IMR-90 (cell line): ENCODE measurements around the gene ASIC2. TPM values are rescaled to one million over a fixed set of nuclear protein-coding genes. Genes with fewer than 3 reads are reported as not detected.
A peak's percentile ranks its signal among the peaks of the same experiment; 100 is the strongest.

Source experiments
- ATAC-seq: fragments of 200-7000 bp; cut with Tn5 transposase; 2 replicates; pipeline ENCODE4 v1.9.1; 2020; ENCODE audit warnings: low read depth, mild to moderate bottlenecking, moderate library complexity
- BruUV-seq: library from RNA; stranded (reverse); fragments of 400-500 nt; replicated peaks from 2 replicates; lab custom pipeline; 2021; lab: Mats Ljungman, UMichigan
- CTCF ChIA-PET: fragments of 300-600 bp; formaldehyde crosslinking; extraction: SDS; loops from one replicate; lab custom pipeline; 2021; ENCODE audit warnings: antibody characterized with exemption; lab: Yijun Ruan, JAX
- POLR2A ChIA-PET: fragments of 300-600 bp; sonication (Branson Sonifier 250); formaldehyde crosslinking; loops from one replicate; lab custom pipeline; 2022; ENCODE audit warnings: antibody characterized with exemption; ENCODE audit not compliant: unreplicated experiment; lab: Charles Lee
- DNase-seq: peaks from one replicate; pipeline ENCODE4 v3.0.0; 2013
- H2AFZ ChIP-seq: replicated peaks from 2 replicates; pipeline ENCODE3; 2013; ENCODE audit warnings: low read length, mild to moderate bottlenecking; ENCODE audit not compliant: poor library complexity
- H2AK5ac ChIP-seq: 2 replicates; pipeline ENCODE4 v1.6.1; 2013; ENCODE audit warnings: low read depth, low read length, inconsistent platforms
- H2AK9ac ChIP-seq: replicated peaks from 2 replicates; pipeline ENCODE3; 2013; ENCODE audit warnings: mild to moderate bottlenecking, low read depth, low read length, moderate library complexity; ENCODE audit not compliant: poor library complexity
- H2BK120ac ChIP-seq: 2 replicates; pipeline ENCODE4 v1.6.1; 2013; ENCODE audit warnings: low read depth, low read length, inconsistent platforms
- H2BK15ac ChIP-seq: 3 replicates; pipeline ENCODE4 v1.6.1; 2013; ENCODE audit warnings: low read depth, low read length, inconsistent platforms
- H2BK20ac ChIP-seq: 2 replicates; pipeline ENCODE4 v1.6.1; 2013; ENCODE audit warnings: low read depth, mild to moderate bottlenecking, inconsistent platforms, low read length, moderate library complexity
- H2BK5ac ChIP-seq: 2 replicates; pipeline ENCODE4 v1.6.1; 2013; ENCODE audit warnings: mild to moderate bottlenecking, low read depth, low read length, inconsistent platforms; ENCODE audit not compliant: poor library complexity, severe bottlenecking
- H3K14ac ChIP-seq: replicated peaks from 2 replicates; pipeline ENCODE4 v1.6.1; 2013; ENCODE audit warnings: low read depth, low read length, inconsistent platforms
- H3K18ac ChIP-seq: 2 replicates; pipeline ENCODE4 v1.6.1; 2013; ENCODE audit warnings: low read depth, low read length, control low read depth
- H3K23ac ChIP-seq: 2 replicates; pipeline ENCODE4 v1.6.1; 2013; ENCODE audit warnings: low read depth, low read length, inconsistent platforms
- H3K27ac ChIP-seq: 2 replicates; pipeline ENCODE4 v1.5.1; 2013; ENCODE audit warnings: mild to moderate bottlenecking, control low read depth, low read length; ENCODE audit not compliant: insufficient read depth
- H3K27me3 ChIP-seq: 2 replicates; pipeline ENCODE4 v1.6.1; 2013; ENCODE audit warnings: low read length; ENCODE audit not compliant: control insufficient read depth, insufficient read depth
- H3K36me3 ChIP-seq: 2 replicates; pipeline ENCODE4 v1.6.1; 2013; ENCODE audit warnings: low read length, mixed read lengths; ENCODE audit not compliant: control insufficient read depth, insufficient read depth
- H3K4ac ChIP-seq: 2 replicates; pipeline ENCODE4 v1.6.1; 2013; ENCODE audit warnings: low read depth, low read length, inconsistent platforms
- H3K4me1 ChIP-seq: 2 replicates; pipeline ENCODE4 v1.6.1; 2013; ENCODE audit warnings: low read length, mixed read lengths; ENCODE audit not compliant: control insufficient read depth, insufficient read depth
- H3K4me2 ChIP-seq: 2 replicates; pipeline ENCODE4 v1.6.1; 2013; ENCODE audit warnings: low read depth, mild to moderate bottlenecking, control low read depth, low read length, moderate library complexity
- H3K4me3 ChIP-seq: 2 replicates; pipeline ENCODE4 v1.5.1; 2013; ENCODE audit warnings: low read depth, mild to moderate bottlenecking, control low read depth, low read length, moderate library complexity; ENCODE audit not compliant: insufficient read depth
- H3K56ac ChIP-seq: 2 replicates; pipeline ENCODE4 v1.6.1; 2013; ENCODE audit warnings: low read length, inconsistent platforms; ENCODE audit not compliant: insufficient read depth; ENCODE audit errors: extremely low read depth
- H3K79me1 ChIP-seq, 2 experiments: 2 replicates each; pipeline ENCODE4 v1.6.1; 2013; ENCODE audit warnings: low read length in 2 of 2, inconsistent platforms in 1 of 2, low read depth in 1 of 2
- H3K9ac ChIP-seq: 2 replicates; pipeline ENCODE4 v1.6.1; 2013; ENCODE audit warnings: low read depth, low read length, control low read depth
- H3K9me1 ChIP-seq: 2 replicates; pipeline ENCODE4 v1.6.1; 2013; ENCODE audit warnings: low read length, inconsistent platforms; ENCODE audit not compliant: insufficient read depth
- H3K9me3 ChIP-seq: 2 replicates; pipeline ENCODE4 v1.6.1; 2013; ENCODE audit warnings: low read length; ENCODE audit not compliant: control insufficient read depth, insufficient read depth
- H4K20me1 ChIP-seq: 2 replicates; pipeline ENCODE4 v1.6.1; 2013; ENCODE audit warnings: low read length, inconsistent platforms; ENCODE audit not compliant: insufficient read depth
- H4K5ac ChIP-seq: 2 replicates; pipeline ENCODE4 v1.6.1; 2013; ENCODE audit warnings: mild to moderate bottlenecking, low read depth, low read length, control low read depth
- H4K8ac ChIP-seq, 2 experiments: 2 replicates each; pipeline ENCODE4 v1.6.1; 2013; ENCODE audit warnings: low read depth in 2 of 2, low read length in 2 of 2, control low read depth in 1 of 2, inconsistent platforms in 1 of 2
- H4K91ac ChIP-seq: 2 replicates; pipeline ENCODE4 v1.6.1; 2013; ENCODE audit warnings: low read depth, low read length, inconsistent platforms; ENCODE audit not compliant: insufficient read depth
- BHLHE40 ChIP-seq: fragments of 150-350 bp; IDR thresholded peaks from 2 replicates; pipeline ENCODE4 v1.6.1; 2016; ENCODE audit warnings: mild to moderate bottlenecking, low read depth, low read length
- CEBPB ChIP-seq: IDR thresholded peaks from 2 replicates; pipeline ENCODE4 v1.6.1; 2012; ENCODE audit warnings: low read depth, low read length, improper control_type of control experiment
- RAD21 ChIP-seq: IDR thresholded peaks from 2 replicates; pipeline ENCODE4 v1.6.1; 2012; ENCODE audit warnings: low read length, improper control_type of control experiment
- RCOR1 ChIP-seq: IDR thresholded peaks from 2 replicates; pipeline ENCODE4 v1.6.1; 2012; ENCODE audit warnings: mild to moderate bottlenecking, low read length, improper control_type of control experiment; ENCODE audit not compliant: insufficient replicate concordance
- RFX5 ChIP-seq: IDR thresholded peaks from 2 replicates; pipeline ENCODE4 v1.8.0; 2012; ENCODE audit warnings: low read depth, mild to moderate bottlenecking, low read length, moderate library complexity
- SMC3 ChIP-seq: fragments of 150-350 bp; IDR thresholded peaks from 2 replicates; pipeline ENCODE4 v1.6.1; 2016; ENCODE audit warnings: low read depth, mild to moderate bottlenecking, antibody characterized with exemption, low read length, moderate library complexity
- USF2 ChIP-seq: fragments of 150-350 bp; IDR thresholded peaks from 2 replicates; pipeline ENCODE4 v1.6.1; 2017; ENCODE audit warnings: mild to moderate bottlenecking, antibody characterized with exemption, low read length, low read depth
- WGBS, 2 experiments: methylation state at CpG; one replicate each; pipeline versions ENCODE4 v1.1.5 to v1.1.7; 2013; ENCODE audit warnings: missing lambda C conversion rate in 2 of 2; ENCODE audit not compliant: insufficient read length in 1 of 2; ENCODE audit errors: extremely low coverage in 2 of 2; 5-methylcytosine and 5-hydroxymethylcytosine counted together
- dilution Hi-C: fragments of 300-500 bp; cut with HindIII; formaldehyde crosslinking; loops from one replicate; pipeline ENCODE4 v1.14.3; 2018; ENCODE audit warnings: low sequenced_read_pairs; ENCODE audit not compliant: unreplicated experiment
- in situ Hi-C: fragments of 300-500 bp; cut with MboI; formaldehyde crosslinking; loops from 3 replicates; pipeline ENCODE4 v1.14.3; 2019; ENCODE audit warnings: low sequenced_read_pairs, inconsistent platforms, mixed read lengths
- intact Hi-C: fragments of 100-400 bp; cut with micrococcal nuclease; formaldehyde crosslinking; loops from 2 replicates; pipeline ENCODE4 v1.10.0; 2022
- polyA plus RNA-seq, 3 experiments: library from polyadenylated mRNA; depleted of rRNA; stranded (reverse); fragments of >200 nt; gene quantifications; 2 replicates each; pipeline ENCODE4 v1.2.3, GENCODE V29; 2012; ENCODE audit warnings: low replicate concordance in 1 of 3
- total RNA-seq: library from RNA; depleted of rRNA; stranded (reverse); fragments of >200 nt; gene quantifications from 2 replicates; pipeline ENCODE4 v1.2.3, GENCODE V29; 2012
- TF ChIP-seq, protein P1 (sequence below): fragments of 150-350 bp; IDR thresholded peaks from 2 replicates; pipeline ENCODE4 v1.6.1; 2016; ENCODE audit warnings: low read depth, mild to moderate bottlenecking, low read length, moderate library complexity, borderline replicate concordance

Gene ASIC2
- total and polyA plus RNA-seq, 2 of the 4 experiments (the other 2 are of a cell fraction) = under 0.01 to 0.15 TPM

DNA sequence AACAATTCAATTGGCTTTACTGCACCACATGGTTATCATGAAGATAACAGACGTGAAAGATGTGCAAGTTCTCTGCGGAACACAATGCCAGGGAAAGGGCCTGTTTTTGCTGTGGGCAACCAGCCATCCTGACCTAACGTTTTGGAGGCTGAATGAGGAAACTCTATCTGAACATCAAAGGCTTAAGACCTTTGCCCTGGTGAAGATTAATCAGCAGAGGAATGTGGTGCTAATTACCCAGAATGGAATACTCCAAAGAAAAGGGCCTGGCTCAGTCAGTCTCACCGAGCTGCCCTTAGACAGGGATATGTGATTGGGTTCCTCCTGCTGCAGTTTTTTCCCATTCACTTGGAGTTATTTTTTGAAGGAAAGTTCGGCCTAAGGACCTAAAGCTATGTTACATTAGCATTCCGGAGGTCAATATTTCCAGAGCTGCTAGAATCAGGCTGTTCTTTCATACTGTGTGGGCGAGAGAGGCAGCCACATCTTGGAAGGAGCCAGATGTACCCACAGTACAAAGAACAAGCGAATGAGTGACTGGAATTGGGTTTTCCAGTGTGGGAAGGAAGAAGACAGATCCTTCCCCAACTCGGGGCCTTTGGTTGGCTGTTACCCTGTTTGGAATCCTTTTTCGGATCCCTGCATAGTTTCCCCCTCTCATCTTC, 15.5 kb downstream of the ASIC2 start:
- dilution Hi-C loops (no loop called here), in situ Hi-C loops (no loop called here), intact Hi-C loops (no loop called here)
- H3K27ac ChIP-seq = no peak overlapping the region
- DNase-seq = no peak
- H3K9me3 ChIP-seq = no peaks in the 10 kb centered on the region
- no peak overlapping the region for H3K56ac ChIP-seq
- H2AK5ac ChIP-seq = peak overlapping the region; percentile 10; the same call in 1 of the 2 replicates
- H3K23ac ChIP-seq = no peak overlapping the region
- 80% methylated on average over 2 of the region's 10 CpGs; no CpG with 5 or more reads in 1 of the 2 experiments for WGBS, 2 experiments
- H4K5ac ChIP-seq = peak overlapping the region; percentile 44
- no TSS peak for BruUV-seq
- H2BK120ac ChIP-seq = peak overlapping the region; percentile 18; the same call in 1 of the 2 replicates
- H2AK9ac ChIP-seq = no peak overlapping the region
- no peaks in the 10 kb centered on the region for H3K79me1 ChIP-seq
- H4K91ac ChIP-seq = peak overlapping the region; percentile 2; the same call in 1 of the 2 replicates
- peak overlapping the region; percentile 13; the same call in 1 of the 2 replicates for H3K18ac ChIP-seq
- no peak overlapping the region for H3K4me2 ChIP-seq
- no peak overlapping the region for H2BK5ac ChIP-seq
- H2BK15ac ChIP-seq = 0 out of 3 replicates have a peak overlapping the region, but pooled peaks have one; percentile 42
- 0 out of 2 replicates have a peak overlapping the region, but pooled peaks have one; percentile 3 for H3K4ac ChIP-seq
- H3K14ac ChIP-seq = no peak overlapping the region
- CTCF ChIA-PET = no interaction called here
- peak overlapping the region; percentile 57 for H2AFZ ChIP-seq
- POLR2A ChIA-PET = interaction anchor here (0.6 kb wide), 1 partner anchor 79 kb away, joined by 6 read pairs; no protein-coding TSS in a partner anchor
- no peak overlapping the region for H3K4me3 ChIP-seq
- no peak for TF ChIP-seq RFX5
- no peak for TF ChIP-seq CEBPB
- no peak for TF ChIP-seq RAD21
- no peak for TF ChIP-seq BHLHE40
- no peak for TF ChIP-seq USF2
- TF ChIP-seq, protein P1, sequence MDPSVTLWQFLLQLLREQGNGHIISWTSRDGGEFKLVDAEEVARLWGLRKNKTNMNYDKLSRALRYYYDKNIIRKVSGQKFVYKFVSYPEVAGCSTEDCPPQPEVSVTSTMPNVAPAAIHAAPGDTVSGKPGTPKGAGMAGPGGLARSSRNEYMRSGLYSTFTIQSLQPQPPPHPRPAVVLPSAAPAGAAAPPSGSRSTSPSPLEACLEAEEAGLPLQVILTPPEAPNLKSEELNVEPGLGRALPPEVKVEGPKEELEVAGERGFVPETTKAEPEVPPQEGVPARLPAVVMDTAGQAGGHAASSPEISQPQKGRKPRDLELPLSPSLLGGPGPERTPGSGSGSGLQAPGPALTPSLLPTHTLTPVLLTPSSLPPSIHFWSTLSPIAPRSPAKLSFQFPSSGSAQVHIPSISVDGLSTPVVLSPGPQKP = no peak
- no peak for TF ChIP-seq SMC3
- TF ChIP-seq RCOR1 = no peak
- peaks cover 2% of the 10 kb centered on the region; the same call in 1 of the 2 replicates for H3K4me1 ChIP-seq
- ATAC-seq = peak; percentile 43
- H3K27me3 ChIP-seq = no peaks in the 10 kb centered on the region
- H4K20me1 ChIP-seq = no peaks in the 10 kb centered on the region
- H3K9ac ChIP-seq = no peak overlapping the region
- no peaks in the 10 kb centered on the region for H3K9me1 ChIP-seq
- H3K36me3 ChIP-seq = no peaks in the 10 kb centered on the region
- peak overlapping the region in 1 of 2 experiments; percentile 35; a peak in 1 of 4 replicates for H4K8ac ChIP-seq
- H2BK20ac ChIP-seq = peak overlapping the region; percentile 11; the same call in 1 of the 2 replicates
